NAMALWA (cell line): Measurements from ENCODE around the gene POLN.

Experiments used
- DNase-seq: peaks from one replicate; pipeline ENCODE4 v3.0.0-alpha.2; 2015; ENCODE audit warnings: low spot score

POLN gene

DNA sequence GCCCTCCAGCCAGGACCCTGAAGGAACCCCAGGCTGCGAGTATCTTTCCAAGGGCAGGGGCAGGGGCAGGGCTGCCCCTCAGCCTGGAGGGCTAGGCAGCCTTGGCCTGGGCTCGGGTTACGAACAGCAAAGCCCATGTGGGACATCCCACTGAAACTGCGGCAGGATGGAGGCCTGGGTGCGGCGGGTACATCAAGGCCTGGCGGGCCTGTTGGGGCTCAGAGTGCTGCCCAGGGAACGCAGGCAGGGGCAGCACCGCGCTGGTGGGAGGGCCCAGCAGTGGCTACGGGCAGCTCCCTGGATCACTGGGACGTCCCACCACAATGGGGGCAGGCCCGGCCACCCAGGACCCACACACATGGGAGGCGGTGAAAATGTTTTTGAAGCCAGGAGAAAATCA, 171.9 kb downstream of the POLN start:
- no peak for DNase-seq

DNA sequence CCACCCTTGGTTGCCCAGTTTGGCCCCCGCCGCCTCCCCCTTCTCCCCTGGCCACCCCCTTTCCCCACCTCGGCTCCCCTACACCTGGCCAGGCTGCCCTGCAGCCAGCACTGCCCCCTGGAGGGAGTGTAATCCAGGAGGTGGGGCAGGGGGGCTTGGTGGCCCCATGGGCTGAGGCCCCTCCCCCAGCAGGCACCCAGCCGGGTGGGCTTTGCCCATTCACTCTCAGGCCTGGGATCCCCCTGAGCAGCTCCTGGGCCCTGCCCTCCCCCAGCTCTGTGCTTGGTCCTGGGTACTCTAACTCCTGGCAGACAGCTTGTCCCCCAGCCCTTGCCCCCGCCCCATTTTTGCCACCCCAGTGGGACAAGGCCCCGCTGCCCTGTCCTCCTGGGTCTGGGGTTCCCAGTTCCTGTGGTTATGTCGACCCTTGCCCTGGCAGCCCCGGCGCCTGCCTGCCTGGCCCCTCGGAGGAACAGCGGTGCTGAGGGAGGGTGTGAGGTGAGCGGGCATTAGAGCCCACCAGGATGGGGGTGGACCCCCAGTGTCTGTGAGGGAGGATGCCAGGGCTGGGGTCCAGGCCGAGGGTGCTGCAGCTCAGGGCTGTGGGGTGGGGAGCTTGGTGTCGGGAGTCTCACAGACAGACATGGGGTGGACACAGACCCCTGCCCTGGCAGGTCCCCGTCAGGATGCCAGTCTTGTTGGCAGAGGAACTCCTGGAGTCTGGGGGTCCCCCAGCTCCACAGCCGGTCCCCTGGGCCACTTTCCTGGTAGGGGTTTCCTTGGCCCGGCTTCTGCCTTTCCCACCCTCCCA, 172.6 kb downstream of the POLN start:
- no peak for DNase-seq

- DNase-seq = no peak
These were observed 173.4 kb downstream of the POLN start for GRCh38 chr4:2068566-2068965.

DNA sequence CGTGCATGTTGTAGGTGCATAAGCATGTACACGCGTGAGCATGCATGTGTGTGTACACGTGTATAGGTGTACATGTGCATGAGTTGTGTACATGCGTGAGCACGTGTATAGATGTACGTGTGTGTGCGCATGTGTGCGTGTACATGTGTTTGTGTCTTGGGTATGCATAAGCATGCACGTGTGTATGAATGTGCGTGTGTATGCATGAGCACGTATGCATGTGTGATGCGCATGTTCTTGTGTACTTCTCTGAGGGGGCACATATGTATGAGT, 173.8 kb downstream of the POLN start:
- no peak for DNase-seq

DNA sequence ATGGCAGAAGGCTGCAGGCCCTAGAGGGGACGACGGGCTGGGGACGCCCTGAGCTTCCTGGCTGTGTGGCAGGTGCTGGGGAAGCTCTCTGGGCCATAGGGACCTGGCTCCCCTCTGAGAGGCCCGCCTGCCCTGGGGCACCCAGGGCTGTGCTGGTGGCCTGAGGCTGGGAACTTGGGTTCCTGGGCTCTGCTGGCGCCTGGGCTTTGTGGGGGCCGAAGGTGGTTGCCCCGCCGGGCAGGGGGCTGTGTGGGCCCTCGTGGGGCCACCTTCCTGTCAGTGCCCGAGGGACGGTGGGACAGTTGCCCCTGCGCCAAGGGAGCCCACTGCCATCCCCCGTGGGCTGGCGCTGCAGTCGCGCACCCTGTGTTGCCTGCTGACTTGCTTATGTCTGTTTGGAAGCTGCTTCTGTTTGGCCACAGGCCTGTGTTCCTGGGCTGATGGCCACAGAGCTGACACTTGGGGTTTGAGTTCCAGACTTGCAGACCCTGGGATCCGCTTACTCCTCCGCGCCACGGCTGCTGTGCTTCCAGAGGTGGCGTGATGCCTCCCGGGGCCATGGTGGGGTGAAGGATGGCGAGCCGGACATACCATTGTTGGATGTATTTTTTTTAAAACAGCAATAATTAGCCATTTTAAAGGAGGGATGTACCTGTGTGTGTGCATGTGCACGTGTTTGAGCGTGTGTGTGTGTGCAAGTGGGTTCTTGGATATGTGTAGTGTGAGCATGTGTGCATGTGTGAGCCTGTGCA, 174.3 kb downstream of the POLN start:
- DNase-seq = no peak

DNA sequence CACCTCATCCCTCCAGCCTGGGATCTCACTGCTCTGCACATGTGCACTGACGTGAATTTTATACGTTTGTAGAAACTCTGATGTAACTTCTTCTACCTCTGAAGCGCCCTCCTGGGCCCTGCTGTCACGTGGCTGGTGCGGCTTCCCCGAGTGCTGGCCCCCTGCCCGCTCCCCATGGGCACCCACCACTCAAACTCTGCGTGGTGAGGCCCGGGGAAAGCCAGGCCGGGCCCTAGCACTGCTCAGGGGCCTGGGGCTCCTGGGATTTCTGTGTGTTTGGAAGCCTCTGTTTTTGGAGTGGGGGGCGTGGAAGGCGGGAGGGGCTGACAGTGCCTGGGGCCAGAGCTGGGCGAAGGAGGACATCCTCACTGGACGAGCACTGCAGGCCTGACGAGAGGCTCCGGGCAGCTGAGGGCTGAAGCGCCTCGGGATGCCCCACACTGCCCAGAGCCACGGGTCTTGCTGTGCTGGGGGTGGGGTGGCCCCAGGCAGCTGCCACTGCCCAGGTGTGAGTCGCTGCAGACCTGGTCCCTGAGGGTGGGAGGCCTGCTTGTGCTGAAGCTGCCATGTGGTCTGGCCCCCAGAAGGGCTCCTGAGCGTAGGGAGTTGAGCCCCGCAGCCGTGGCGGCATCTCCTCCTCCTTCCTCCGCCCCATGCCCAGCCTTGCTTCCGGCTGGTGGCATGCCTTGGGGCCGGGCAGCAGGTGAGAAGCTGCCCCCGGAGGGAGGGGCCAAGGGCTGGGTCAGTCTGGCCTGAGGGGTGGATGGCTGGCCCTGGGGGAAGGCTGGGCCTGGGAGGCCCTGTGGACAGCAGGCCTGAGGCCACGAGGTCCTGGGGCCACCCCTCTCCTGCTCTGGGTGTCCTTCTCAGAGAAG, 175.1 kb downstream of the POLN start:
- no peak for DNase-seq

DNA sequence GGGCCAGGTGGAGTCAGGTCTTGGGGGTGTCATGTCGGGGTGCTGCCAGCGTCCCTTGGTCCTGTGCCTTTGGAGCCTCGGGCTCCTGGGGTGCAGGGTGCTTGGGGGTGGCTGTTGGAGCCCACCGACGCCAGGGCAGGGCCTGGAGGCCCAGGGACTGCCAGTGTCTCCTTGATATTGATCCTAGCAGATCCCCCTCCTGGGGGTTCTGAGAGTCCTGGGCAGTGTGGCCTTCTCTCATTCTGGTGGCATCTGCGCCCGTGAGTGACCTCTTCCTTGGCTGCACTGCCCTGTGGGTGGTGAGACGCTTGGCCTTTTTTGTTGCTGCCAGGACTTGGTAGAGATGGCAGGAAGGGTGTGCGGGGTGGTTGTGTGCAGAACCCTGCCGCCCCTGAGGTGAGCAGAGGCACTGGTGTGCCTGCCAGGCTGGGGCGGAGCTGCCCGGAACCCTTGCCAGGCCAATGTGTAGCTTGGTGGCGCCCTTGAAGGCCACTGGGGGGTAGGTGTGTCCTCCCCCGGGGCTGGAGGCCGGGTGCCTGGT, 175.8 kb downstream of the POLN start:
- no peak for DNase-seq

- no peak for DNase-seq
These were observed 176.6 kb downstream of the POLN start for GRCh38 chr4:2065106-2065930.

DNA sequence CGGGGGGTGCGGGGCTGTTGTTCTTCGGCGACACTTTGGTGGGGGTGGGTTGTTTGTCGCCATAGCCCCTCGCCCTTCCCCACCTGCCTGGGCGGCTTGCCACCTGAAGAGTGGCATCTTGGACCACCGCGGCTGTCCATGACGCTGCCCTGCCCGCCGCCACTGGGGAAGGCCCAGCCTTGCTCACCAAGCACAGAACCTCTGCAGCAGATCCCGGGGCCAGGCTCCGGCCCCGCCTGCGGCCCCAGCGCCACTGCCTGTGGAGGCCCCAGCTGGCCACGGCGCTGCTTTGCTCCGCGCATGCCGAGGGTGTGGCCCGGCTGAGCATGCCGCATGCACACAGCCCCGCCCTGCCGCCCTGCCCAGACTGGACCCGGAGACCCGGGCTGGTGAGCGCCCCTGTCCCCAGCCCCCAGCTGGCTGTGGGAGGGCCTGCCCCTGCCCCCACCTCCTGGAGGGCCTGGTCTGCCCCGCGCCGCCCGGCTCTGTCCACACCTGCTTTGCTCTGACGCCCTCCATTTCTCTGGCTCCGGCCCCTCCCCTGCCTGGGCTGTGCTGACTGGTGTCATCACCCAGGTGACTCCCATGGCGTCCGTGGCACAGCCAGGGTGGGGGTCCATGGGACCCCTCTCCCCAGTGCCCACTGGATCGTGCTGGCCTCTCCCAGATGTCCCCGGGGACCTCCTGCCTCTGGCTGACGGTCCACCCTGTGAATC, 177.5 kb downstream of the POLN start:
- no peak for DNase-seq

DNA sequence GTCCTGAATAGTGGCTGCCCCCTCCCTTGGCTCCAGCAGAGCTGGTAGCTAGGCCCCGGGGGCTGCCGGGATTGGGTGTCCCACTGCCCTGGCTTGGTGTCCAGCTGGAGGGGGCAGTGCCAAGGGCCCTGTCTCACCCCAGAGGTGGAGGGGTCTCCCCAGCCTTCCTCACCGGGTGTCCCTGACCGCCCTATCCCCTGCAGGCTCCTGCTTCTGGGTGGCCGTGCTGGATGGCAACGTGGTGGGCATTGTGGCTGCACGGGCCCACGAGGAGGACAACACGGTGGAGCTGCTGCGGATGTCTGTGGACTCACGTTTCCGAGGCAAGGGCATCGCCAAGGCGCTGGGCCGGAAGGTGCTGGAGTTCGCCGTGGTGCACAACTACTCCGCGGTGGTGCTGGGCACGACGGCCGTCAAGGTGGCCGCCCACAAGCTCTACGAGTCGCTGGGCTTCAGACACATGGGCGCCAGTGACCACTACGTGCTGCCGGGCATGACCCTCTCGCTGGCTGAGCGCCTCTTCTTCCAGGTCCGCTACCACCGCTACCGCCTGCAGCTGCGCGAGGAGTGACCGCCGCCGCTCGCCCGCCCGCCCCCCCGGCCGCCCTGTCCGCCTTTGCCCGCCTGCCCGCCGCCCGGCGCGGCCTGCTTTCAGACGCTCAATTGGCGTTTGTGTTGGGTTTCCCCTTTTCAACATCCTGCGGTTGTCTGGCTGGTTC, 178.2 kb downstream of the POLN start:
- no peak for DNase-seq

DNA sequence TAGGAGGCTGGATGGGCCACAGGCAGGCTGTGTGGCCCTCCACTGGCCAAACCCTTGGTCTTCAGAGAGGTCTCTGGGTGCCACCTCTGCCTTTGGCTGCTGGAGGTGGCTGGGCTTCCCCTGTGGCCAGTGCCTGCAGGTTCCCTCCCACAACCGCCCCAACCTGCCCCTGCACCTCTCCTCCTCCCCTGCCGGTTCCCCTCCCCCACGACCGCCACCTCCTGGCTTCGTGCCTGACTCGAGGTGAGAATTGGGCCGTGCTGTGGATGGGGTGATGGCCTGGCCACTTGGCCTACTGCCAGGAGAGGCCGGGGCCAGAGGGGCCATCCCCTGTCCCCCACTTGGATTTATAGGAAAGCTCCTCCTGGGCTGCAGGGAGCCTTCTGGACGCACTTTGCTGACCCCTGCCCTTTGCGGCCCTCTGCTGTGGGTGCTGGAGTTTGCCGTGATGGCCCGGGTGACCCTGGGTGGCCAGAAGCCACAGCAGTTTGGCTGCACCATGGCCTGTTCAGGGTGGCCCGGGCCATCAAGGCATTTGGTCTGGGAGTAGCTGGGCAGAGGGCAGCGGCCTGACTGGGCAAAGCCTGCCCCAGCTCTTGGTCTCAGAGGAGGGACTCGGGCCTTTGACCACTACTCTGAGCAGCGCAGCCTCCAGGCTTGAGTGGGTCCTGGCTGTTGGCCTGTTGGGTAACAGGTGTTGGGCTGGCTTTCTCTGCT, 179.0 kb downstream of the POLN start:
- no peak for DNase-seq

GRCh38 chr4:2062168-2062807, 179.6 kb downstream of the POLN start:
- DNase-seq = no peak

DNA sequence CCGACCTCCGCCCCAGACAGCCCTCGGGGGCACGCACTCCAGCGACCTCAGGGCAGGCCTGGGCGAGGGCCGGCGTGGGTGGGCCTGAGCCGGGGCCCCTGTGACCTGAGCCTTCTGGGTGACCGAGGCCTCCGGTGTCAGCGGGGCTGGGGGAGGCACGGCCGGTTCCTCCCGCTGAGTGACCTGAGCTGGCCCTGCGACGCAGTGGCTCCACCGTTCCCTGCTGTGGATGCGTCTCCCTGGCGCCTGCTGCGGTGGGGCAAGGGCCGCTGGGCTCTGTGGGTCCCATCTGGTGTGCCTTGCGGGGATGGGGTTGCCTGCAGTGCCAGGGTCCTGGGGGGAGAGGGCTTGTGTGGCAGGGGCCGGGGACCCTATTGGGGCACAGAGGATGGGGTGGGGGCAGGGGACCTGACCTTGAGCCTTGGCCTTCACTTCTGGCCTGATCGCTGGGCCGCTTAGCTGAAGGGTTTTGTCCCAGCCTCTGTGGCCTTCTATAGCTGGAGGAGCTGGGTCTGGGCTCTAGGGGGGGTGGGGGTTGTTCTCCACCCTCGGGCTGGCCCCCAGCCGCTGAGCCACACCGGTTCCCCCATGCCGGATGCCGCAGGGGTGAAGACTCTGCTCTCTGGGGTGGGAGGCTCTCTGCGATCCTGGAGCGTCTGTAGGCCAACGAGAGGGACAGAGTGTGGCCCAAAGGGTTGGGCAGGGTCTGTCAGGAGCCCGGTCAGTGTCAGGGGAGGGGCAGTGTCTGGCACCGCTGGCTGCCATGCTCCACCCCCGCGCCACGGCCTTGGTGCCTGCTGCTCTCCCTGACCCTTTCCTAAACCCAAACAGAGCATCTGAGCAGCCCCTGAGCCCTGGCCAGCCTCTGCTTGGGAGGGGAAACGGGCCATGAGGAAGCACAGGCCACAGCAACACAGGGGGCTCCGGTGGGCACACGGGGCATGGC, 180.5 kb downstream of the POLN start:
- no peak for DNase-seq

- no peak for DNase-seq
These were observed 181.2 kb downstream of the POLN start for GRCh38 chr4:2060611-2061185.

DNA sequence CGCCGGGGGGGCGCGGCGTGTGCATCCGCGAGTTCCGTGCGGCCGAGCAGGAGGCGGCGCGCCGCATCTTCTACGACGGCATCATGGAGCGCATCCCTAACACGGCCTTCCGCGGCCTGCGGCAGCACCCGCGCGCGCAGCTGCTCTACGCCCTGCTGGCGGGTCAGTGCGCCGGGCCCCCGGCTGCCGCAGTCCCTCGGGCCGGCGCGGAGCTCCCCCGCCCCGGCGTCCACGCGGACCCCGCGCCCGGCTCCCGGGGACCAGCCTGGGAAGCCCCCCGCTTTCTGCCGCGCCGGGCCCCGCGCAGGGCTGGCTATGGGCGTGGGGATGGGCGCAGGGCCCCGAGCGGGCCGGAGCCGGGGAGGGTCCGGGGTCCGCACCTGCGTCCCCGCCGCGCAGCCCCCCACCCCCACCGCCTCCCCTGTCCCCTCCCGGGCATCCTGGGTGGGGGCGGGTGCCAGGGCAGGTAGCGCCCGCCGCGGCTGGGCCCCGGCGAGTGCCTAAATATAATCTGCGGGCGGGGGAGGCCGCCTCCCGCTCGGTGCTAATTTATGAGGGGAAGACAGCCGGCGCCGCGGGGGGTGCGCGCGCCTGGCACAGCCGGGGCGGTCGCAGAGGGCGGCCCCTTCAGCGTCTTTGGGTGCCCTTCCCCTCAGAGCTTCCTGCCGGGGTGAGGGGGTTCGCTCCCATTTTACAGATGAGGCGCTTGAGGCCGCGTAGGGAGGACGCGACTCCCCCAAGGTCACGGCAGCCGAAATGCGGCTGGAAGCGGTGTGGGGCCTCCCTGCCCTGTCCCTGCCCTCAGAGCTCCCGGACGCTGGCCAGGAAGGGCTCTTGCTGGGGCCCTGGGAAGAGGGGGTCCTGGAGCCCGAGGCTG, 182.0 kb downstream of the POLN start:
- no peak for DNase-seq

- DNase-seq = no peak
These were observed 182.7 kb downstream of the POLN start, which contains the start of gene NAT8L for GRCh38 chr4:2059046-2059725. TSS of gene NAT8L (plus strand) at chr4:2059327. CDS start at chr4:2059512, 185 bp downstream.
